Measurements from ENCODE around the gene GSTA5. TPM values are rescaled to one million over a fixed set of nuclear protein-coding genes. Genes with fewer than 3 reads are reported as not detected.

The GSTA5 gene
- total RNA-seq (2021) (not detected in 2 replicates), Bru-seq, nascent RNA (not detected), BruChase-seq, experiment 1, labeled RNA remaining after a 2-hour chase (not detected), BruChase-seq, experiment 2, labeled RNA remaining after a 6-hour chase (not detected)
- long read RNA-seq: 0 reads

GRCh38 chr6:52840763-52841585 lies at the start of gene GSTA5:
TSS of gene GSTA5 (minus strand) at chr6:52840813.
- no peaks in the 10 kb centered on the region for H3K9me3 ChIP-seq (ENCODE audit: low read depth, low read length, poor library complexity, severe bottlenecking)
- H3K36me3 ChIP-seq (ENCODE audit: insufficient read depth, low read length, poor library complexity, severe bottlenecking): no peaks in the 10 kb centered on the region
- TF ChIP-seq CTCF (conservative IDR thresholded peaks at IDR 0.05; ENCODE audit: low read depth, low read length) (no peak), EZH2 (IDR thresholded peaks at IDR 0.05; ENCODE audit: borderline replicate concordance, low read depth, low read length, poor library complexity, severe bottlenecking) (no peak)
- POLR2A ChIA-PET (ENCODE audit: low non-redundant PET): no interaction called here
- DNase-seq (ENCODE audit: low spot score): no peak
- peaks cover 12% of the 10 kb centered on the region for H3K27me3 ChIP-seq (replicated peaks; ENCODE audit: insufficient read depth, low read depth, low read length, poor library complexity)
- no peaks in the 10 kb centered on the region for H3K4me1 ChIP-seq (ENCODE audit: insufficient read depth, low read length, poor library complexity, severe bottlenecking)
- H3K27ac ChIP-seq (ENCODE audit: low read depth, low read length, poor library complexity, severe bottlenecking): no peak within 1 kb of the TSS
- BruUV-seq (replicated peaks): no TSS peak
- CTCF ChIA-PET: no interaction called here
- no peak within 1 kb of the TSS for H3K4me3 ChIP-seq (ENCODE audit: low read depth, low read length, poor library complexity, severe bottlenecking)
- intact Hi-C loops (cut with micrococcal nuclease; ENCODE audit: unreplicated experiment): no loop called here

GRCh38 chr6:52890018-52890417 lies 49.4 kb upstream of the GSTA5 start:
- Histone ChIP-seq H3K27me3 (replicated peaks; ENCODE audit: insufficient read depth, low read depth, low read length, poor library complexity) (no peaks in the 10 kb centered on the region), H3K27ac (ENCODE audit: low read depth, low read length, poor library complexity, severe bottlenecking) (no peak overlapping the region), H3K4me1 (ENCODE audit: insufficient read depth, low read length, poor library complexity, severe bottlenecking) (no peaks in the 10 kb centered on the region), H3K9me3 (ENCODE audit: low read depth, low read length, poor library complexity, severe bottlenecking) (no peaks in the 10 kb centered on the region), H3K4me3 (ENCODE audit: low read depth, low read length, poor library complexity, severe bottlenecking) (no peak overlapping the region), H3K36me3 (ENCODE audit: insufficient read depth, low read length, poor library complexity, severe bottlenecking) (no peaks in the 10 kb centered on the region)
- POLR2A ChIA-PET (ENCODE audit: low non-redundant PET): interaction anchor here (0.7 kb wide), 1 partner anchor 1002 kb away, joined by 5 read pairs; no protein-coding TSS in a partner anchor
- intact Hi-C loops (cut with micrococcal nuclease; ENCODE audit: unreplicated experiment): no loop called here
- DNase-seq (ENCODE audit: low spot score): no peak
- TF ChIP-seq EZH2 (IDR thresholded peaks at IDR 0.05; ENCODE audit: borderline replicate concordance, low read depth, low read length, poor library complexity, severe bottlenecking): no peak
- no peak for TF ChIP-seq CTCF (conservative IDR thresholded peaks at IDR 0.05; ENCODE audit: low read depth, low read length)
- CTCF ChIA-PET: no interaction called here
- no TSS peak for BruUV-seq (replicated peaks)

GRCh38 chr6:52887910-52888524 lies 47.4 kb upstream of the GSTA5 start:
- H3K36me3 ChIP-seq (ENCODE audit: insufficient read depth, low read length, poor library complexity, severe bottlenecking): no peaks in the 10 kb centered on the region
- no peak for DNase-seq (ENCODE audit: low spot score)
- BruUV-seq (replicated peaks): no TSS peak
- intact Hi-C loops (cut with micrococcal nuclease; ENCODE audit: unreplicated experiment): no loop called here
- CTCF ChIA-PET: no interaction called here
- POLR2A ChIA-PET (ENCODE audit: low non-redundant PET): no interaction called here
- no peak overlapping the region for H3K4me3 ChIP-seq (ENCODE audit: low read depth, low read length, poor library complexity, severe bottlenecking)
- no peak for TF ChIP-seq CTCF (conservative IDR thresholded peaks at IDR 0.05; ENCODE audit: low read depth, low read length)
- no peak for TF ChIP-seq EZH2 (IDR thresholded peaks at IDR 0.05; ENCODE audit: borderline replicate concordance, low read depth, low read length, poor library complexity, severe bottlenecking)
- H3K27ac ChIP-seq (ENCODE audit: low read depth, low read length, poor library complexity, severe bottlenecking): no peak overlapping the region
- no peaks in the 10 kb centered on the region for H3K9me3 ChIP-seq (ENCODE audit: low read depth, low read length, poor library complexity, severe bottlenecking)
- H3K27me3 ChIP-seq (replicated peaks; ENCODE audit: insufficient read depth, low read depth, low read length, poor library complexity): no peaks in the 10 kb centered on the region
- H3K4me1 ChIP-seq (ENCODE audit: insufficient read depth, low read length, poor library complexity, severe bottlenecking): no peaks in the 10 kb centered on the region

Measured in A673 (cell line).